AG04450 (cell line): ENCODE data around the gene COL23A1. TPM values are rescaled to one million over a fixed set of nuclear protein-coding genes. Genes with fewer than 3 reads are reported as not detected.
"Not testable (repeated sequence)": the region's sequence is repeated elsewhere in the genome, so short reads cannot be mapped to it uniquely, and the experiment has no call there.

Experiments used
- CTCF ChIA-PET: fragments of 300-600, 350-600 bp; formaldehyde crosslinking; extraction: SDS; loops from one replicate; lab custom pipeline; 2022; ENCODE audit warnings: antibody characterized with exemption, inconsistent platforms; lab: Charles Lee
- POLR2A ChIA-PET: fragments of 350-600 bp; formaldehyde crosslinking; extraction: SDS; loops from one replicate; lab custom pipeline; 2021; ENCODE audit warnings: antibody characterized with exemption, inconsistent platforms; lab: Yijun Ruan, JAX
- DNase-seq: peaks from one replicate; pipeline ENCODE4 v3.0.0-alpha.2; 2011; ENCODE audit warnings: low read depth, low spot score
- H3K27ac ChIP-seq: one replicate; pipeline ENCODE4 v1.5.1; 2012; ENCODE audit warnings: low read depth, low read length, control low read depth
- H3K27me3 ChIP-seq: one replicate; pipeline ENCODE4 v1.6.0; 2012; ENCODE audit warnings: low read length; ENCODE audit not compliant: control insufficient read depth, insufficient read depth
- H3K4me3 ChIP-seq: 2 replicates; pipeline ENCODE4 v1.5.1; 2011; ENCODE audit warnings: mild to moderate bottlenecking, low read depth, low read length, control low read depth
- H3K9me3 ChIP-seq: 2 replicates; pipeline ENCODE4 v1.5.1; 2012; ENCODE audit warnings: low read length; ENCODE audit not compliant: control insufficient read depth, insufficient read depth
- CTCF ChIP-seq: IDR thresholded peaks from 2 replicates; pipeline ENCODE4 v1.5.1; 2011; ENCODE audit warnings: low read depth, low read length, control low read depth, inconsistent platforms
- polyA plus RNA-seq: library from polyadenylated mRNA; depleted of rRNA; stranded (reverse); fragments of >200 nt; gene quantifications from 2 replicates; pipeline ENCODE4 v1.2.3, GENCODE V29; 2011

Gene COL23A1
- polyA plus RNA-seq, 1 experiment = not detected

DNA sequence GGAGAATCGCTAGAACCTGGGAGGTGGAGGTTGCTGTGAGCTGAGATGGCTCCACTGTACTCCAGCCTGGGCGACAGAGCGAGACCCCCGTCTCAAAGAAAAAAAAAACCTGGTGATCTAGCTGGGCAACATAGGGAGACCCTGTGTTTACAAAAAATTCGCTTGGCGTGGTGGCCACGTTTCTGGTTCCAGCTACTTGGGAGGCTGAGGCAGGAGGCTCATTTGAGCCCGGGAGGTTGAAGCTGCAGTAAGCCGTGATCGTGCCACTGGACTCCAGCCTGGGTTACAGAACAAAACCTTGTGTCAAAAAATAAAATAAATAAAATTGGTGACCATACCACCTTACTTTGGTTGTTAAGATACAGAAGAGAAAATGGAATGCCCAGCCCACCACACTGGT lies 387.7 kb downstream of the COL23A1 start:
- H3K27ac ChIP-seq = no peak overlapping the region

DNA sequence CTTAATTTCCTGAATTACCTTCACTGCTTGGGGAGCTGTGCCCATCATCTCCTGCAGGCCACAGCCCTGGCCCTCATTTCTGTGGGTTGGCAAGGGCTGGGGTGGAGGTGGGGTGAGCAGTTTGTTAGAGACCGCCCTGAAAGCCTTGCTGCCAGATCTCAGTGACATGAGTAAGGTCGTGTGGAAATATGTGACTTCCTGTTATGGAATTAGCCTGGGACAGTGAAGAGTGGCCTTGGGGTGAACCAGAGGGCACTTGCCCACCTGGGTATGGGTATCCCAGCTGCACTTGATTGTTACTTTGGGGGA lies 388.3 kb downstream of the COL23A1 start:
- ChIA-PET CTCF (no interaction called here), POLR2A (no interaction called here)
- no peak overlapping the region for H3K27ac ChIP-seq
- no peak overlapping the region for H3K4me3 ChIP-seq
- H3K27me3 ChIP-seq = no peaks in the 10 kb centered on the region
- no peaks in the 10 kb centered on the region; the same call in 1 of the 2 replicates for H3K9me3 ChIP-seq
- no peak for TF ChIP-seq CTCF
- DNase-seq = no peak

More for the DNA sequence above, 387.7 kb downstream of the COL23A1 start:
- CTCF ChIA-PET = no interaction called here
- no peaks in the 10 kb centered on the region for H3K27me3 ChIP-seq
- no peak overlapping the region for H3K4me3 ChIP-seq
- POLR2A ChIA-PET = no interaction called here
- no peak for DNase-seq
- TF ChIP-seq CTCF = no peak
- no peaks in the 10 kb centered on the region; the same call in 1 of the 2 replicates for H3K9me3 ChIP-seq

DNA sequence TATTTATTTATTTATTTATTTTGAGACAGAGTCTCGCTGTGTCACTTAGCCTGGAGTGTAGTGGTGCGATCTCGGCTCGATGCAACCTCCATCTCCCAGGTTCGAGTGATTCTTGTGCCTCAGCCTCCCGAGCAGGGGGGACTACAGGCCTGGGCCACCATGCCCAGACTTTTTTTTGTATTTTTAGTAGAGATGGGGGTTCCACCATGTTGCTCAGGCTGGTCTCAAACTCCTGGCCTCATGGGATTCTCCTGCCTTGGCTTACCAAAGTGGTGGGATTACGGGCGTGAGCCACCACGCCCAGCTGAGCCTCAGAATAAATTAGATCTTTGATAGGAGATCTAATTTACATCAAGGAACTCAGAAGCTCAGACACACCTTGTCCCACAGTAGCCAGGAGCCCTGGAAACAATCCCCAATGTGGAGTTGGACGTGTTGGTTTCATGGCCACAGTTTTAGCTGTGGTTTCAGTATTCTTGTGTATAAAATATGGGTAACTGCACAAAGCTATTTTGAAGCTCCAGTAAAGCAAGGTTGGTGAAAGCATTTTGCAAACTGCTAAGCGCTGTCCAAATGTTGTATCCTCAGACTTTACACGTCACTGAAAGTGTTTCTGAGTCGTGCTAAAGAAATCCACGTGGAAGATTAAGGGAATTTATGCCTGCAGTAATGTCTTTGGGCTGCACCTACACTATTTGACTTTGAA lies 388.8 kb downstream of the COL23A1 start:
- Histone ChIP-seq H3K9me3 (no peaks in the 10 kb centered on the region; the same call in 1 of the 2 replicates), H3K27ac (no peak overlapping the region), H3K27me3 (no peaks in the 10 kb centered on the region), H3K4me3 (no peak overlapping the region)
- TF ChIP-seq CTCF = no peak
- CTCF ChIA-PET = no interaction called here
- no peak for DNase-seq
- POLR2A ChIA-PET = no interaction called here

DNA sequence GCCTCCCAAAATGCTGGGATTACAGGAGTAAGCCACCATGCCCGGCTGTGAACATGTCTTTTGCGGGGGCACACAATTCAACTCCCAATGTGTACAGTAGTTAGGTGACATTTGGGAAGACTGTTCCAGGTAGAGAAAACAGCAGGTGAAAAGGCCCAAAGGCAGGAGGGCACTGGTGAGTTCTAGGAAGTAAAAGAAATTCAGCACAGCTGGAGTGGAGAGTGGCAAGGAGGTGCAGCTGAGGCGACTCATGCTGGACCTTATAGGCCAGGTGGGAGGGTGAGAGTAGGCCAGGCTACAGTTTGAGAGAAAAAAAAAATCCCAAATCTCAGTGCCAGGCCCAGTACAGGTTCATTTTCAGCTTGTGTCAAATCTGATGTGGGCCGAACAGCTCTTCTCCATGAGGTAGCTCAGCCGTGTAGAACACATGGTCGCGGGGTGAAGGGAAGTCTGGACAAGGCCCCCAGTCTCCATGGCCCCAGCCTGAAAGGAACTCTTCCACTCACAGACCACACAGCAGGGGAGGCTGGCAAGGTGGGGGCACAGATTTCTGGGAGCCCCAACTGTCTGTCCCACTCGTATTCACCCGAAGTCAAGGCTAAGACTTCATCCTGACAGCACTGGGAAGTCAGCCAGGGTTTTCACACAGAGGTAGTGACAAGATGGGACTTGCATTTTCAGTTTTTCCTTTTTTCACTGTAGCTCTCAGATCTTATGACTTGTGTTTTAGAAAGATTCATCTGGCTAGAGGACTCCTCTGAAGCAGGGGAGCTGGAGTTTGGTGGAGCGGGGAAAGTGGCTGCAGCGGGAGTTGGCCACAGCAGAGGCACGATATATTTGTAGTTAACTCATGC lies 390.4 kb downstream of the COL23A1 start:
- Histone ChIP-seq H3K4me3 (no peak overlapping the region), H3K27me3 (peaks cover 6% of the 10 kb centered on the region), H3K27ac (no peak overlapping the region), H3K9me3 (no peaks in the 10 kb centered on the region; the same call in 1 of the 2 replicates)
- no peak for TF ChIP-seq CTCF
- ChIA-PET POLR2A (no interaction called here), CTCF (no interaction called here)
- no peak for DNase-seq

DNA sequence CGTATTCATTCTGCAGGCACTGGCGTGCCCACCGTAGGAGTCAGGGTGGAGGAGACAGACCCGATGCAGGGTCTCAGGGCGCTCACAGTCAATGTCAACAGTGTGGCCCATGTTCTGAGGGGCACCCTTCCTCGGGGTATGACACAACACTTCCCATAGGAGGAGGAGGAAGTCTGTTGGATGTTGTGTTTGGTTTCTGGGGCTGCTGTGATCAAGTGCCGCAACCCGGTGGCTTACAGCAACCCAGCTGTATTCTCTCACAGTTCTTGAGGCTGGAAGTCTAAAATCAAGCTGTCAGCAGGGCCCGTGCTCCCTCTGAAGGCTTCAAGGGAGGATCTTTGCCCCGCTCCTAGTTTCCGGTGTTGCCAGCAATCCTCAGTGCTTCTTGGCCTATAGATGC lies 391.5 kb downstream of the COL23A1 start:
- H3K4me3 ChIP-seq = no peak overlapping the region
- no peak for TF ChIP-seq CTCF
- POLR2A ChIA-PET = interaction anchor here (0.6 kb wide), 1 partner anchor 179 kb away, joined by 3 read pairs; no protein-coding TSS in a partner anchor
- peaks cover 16% of the 10 kb centered on the region for H3K27me3 ChIP-seq
- CTCF ChIA-PET = no interaction called here
- H3K27ac ChIP-seq = no peak overlapping the region
- H3K9me3 ChIP-seq = no peaks in the 10 kb centered on the region; the same call in 1 of the 2 replicates
- no peak for DNase-seq

- H3K27me3 ChIP-seq = peaks cover 21% of the 10 kb centered on the region
- H3K4me3 ChIP-seq, DNase-seq, H3K9me3 ChIP-seq, H3K27ac ChIP-seq, CTCF ChIA-PET: not testable (repeated sequence)
- POLR2A ChIA-PET = interaction anchor here (0.6 kb wide), 1 partner anchor 179 kb away, joined by 3 read pairs; no protein-coding TSS in a partner anchor
Measured at GRCh38 chr5:178198151-178198550, 392.0 kb downstream of the COL23A1 start.
